GM19035 (cell line): ENCODE results near the gene RNU1-4.
"Not testable (repeated sequence)": the region's sequence is repeated elsewhere in the genome, so short reads cannot be mapped to it uniquely, and the experiment has no call there.

ENCODE experiments used
- ATAC-seq: cut with Tn5 transposase; IDR thresholded peaks from one replicate; pipeline ENCODE4 v1.9.1; 2021; ENCODE audit not compliant: unreplicated experiment

RNU1-4 gene

DNA sequence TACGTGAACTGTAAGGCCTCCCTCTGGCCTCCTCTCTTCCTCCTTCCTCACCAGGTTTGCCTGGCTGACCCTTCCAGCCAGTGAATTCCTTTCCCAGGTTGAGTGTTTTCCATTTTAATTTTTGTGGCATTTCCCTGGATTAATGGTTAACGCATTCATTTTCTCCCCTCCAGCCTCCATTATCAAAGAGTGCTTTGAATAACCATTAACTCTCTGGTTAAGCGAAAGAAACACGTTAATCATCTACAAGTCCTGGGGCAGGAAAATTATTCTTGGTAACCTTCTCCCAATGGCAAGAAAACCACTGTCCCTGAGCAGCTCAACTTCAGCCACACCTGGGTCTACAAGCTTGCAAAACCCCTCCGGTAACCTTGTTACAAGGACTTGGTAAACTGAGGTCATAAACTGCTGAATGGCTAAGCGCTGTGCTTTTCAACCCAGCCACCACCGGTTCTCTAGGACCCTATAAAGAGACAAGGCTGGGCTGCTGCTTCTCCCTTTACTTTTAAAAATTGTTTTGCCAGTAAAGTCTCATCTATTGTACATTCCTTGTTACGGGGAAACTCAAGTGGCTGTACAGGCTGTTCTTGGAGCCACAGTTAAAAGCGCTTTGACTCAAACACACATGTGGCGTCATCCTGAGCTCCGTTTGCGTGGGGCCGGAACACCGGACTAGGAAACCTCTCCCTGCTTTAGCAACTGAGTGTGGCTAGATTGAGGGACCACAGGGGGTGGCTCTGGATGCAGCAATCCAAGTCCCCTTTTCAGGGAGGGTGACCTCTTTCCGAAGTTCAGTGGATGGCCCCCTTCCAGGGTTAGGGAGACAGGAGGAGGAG is 24.7 kb downstream of the RNU1-4 start:
- not testable (repeated sequence) for ATAC-seq

DNA sequence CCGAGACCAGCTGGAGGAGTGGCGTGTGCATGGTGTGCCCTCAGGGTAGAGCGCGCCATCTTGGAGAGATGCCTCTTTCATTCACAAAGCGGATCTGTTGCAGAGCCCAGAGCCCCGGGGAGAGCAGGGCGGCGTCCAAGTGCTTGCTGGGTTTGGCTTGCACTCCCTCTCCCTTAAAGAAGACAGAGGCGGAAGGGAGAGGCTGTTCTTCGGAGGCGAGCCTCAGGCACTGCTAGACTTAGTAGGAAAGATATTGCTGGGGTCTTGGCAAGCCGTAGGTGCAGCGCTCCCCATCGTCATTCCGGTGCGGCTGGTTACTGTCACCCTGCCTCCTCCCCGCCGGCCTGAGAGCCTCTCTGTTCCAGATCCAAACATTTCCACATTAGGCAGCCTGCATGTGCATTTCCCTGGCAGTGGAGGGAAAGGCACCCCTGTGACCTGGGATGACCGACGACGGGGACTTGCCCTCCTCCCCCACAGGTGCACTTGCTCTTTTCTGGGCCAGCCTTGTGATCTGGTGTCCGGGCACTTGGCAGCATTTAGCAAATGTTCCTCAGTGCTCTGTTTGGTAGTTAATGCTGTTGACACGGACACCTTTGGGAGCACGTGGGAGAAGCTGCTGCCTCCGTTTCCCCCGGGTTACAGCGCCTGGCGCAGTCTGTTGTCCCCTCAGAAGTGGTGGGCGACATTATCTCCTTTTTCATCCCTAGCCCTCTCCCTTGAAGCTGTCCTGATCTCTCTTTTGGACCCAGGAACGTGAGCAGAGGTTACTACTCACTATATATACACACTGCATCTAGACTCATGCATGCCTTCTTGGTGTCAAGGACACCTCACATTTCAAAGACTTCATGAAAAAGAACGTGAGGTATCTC is 25.7 kb downstream of the RNU1-4 start:
- ATAC-seq: not testable (repeated sequence)

GRCh38 chr1:16766689-16767256 is 26.5 kb downstream of the RNU1-4 start:
- ATAC-seq: not testable (repeated sequence)

DNA sequence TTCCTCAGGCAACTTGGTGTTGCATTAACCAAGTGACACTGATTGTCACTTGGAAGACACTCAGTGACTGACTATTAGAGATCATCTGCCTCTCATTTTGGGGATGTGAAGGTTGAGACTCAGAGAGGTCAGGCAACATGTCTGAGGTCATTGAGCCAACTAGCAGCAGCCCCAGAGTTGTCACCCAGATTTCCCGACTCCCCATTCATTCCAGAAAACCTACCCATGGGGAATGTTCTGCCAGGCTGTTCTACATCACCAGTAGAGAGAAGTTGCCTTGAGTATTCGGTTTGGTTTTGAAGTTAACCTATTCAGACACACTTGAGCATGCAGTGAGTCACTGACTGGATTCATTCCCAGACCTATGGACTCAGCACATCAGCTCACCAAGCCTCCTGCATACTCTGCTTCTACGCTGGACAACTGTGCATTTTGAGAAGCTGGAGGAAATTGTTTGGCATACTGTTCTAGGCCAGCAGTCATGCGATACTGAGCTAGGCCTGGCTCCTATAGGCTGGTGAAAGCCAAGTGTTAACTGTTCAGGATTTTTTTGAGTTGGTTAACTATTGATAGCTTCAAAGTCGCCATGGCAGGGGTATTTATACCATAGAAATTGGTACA is 29.9 kb downstream of the RNU1-4 start:
- ATAC-seq: not testable (repeated sequence)

DNA sequence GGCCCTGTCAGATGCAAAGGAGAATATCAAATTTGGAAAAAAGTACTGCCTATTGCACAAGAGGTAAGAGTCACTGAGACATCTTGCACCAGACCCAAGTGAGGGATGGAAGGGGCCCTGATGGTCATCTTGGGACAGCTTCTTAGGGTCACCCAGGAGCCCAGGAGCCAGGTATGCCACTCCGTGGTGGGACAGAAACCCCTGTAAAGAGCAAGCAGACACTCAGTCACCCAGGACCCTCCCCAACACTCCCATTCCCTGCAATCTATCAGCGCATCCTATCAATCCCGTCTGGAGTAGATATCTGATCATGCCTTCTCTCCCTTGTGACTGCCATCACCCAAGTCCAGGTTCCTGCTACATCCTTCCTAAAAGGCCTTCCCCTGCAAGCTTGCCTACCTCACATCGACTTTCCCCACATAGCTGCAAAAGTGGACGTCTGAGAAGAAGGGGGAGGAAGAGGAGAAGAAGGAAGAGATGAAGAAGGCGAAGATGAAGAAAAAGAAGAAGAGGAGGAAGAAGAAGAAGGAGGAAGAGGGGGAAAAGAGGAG is 30.7 kb downstream of the RNU1-4 start:
- ATAC-seq: not testable (repeated sequence)

- not testable (repeated sequence) for ATAC-seq
Measured at GRCh38 chr1:16772275-16773204, 32.2 kb downstream of the RNU1-4 start.

- ATAC-seq: not testable (repeated sequence)
Measured at GRCh38 chr1:16773205-16773596, 32.9 kb downstream of the RNU1-4 start.

GRCh38 chr1:16773723-16774122 is 33.4 kb downstream of the RNU1-4 start:
- not testable (repeated sequence) for ATAC-seq

GRCh38 chr1:16774773-16775172 is 34.5 kb downstream of the RNU1-4 start:
- ATAC-seq: not testable (repeated sequence)

- not testable (repeated sequence) for ATAC-seq
Measured at GRCh38 chr1:16775290-16775689, 35.0 kb downstream of the RNU1-4 start.

DNA sequence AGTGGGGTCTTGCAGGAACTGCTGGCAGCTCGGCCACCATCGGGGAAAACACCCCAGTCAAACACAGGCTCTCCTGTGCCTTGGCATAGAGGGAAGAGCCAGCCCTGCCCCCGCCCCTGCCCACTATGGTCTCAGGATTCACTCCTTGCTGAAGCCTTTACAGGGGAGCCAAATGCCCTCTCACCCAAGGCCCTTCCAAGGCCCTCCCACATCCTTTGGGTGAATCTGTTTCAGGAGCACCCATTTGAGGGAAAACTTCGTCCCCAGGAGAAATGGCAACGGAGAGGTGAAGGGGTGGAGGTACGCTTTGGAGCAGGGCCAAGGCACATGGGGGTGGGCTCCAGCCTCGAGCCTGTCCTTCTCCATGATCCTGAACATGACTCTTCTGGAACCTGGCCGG is 35.9 kb downstream of the RNU1-4 start:
- not testable (repeated sequence) for ATAC-seq

DNA sequence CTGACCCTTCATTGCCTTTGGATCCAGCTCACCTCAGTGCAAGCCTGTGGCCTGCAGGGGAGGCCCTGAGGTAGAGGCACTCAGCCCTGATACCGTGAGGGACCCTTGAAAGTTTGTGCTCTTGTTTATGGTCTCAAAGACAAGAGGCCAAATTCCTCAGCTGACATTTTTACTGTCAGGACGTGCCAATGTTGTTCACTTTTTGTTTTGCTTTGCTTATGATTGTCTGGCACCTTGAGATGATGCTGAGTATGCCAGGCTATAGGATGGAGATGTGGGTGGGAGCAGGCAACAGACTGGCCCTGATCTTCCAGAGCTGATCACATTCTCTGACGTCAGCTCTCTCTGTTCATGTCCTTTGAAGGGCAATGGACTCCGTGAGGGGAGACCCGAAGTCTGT is 36.5 kb downstream of the RNU1-4 start:
- ATAC-seq: not testable (repeated sequence)

DNA sequence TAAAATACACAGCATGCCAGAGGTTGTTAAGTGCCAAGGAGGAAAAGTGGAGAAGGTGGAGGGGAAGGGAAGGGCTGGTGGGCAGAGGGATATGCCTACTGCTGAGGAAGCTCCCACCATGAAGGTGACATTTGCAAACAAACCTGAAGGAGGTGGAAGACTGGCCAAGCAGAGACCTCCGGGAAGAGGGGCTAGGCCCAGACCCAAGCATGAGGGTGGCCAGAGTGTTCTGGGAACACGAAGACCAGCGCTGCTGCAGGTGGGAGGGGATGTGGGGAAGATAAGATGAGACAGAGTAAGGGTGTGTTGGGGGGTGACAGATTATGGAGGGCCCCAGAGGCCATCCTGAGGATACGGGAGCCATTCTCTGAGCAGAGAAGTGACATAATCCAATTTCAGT is 37.5 kb downstream of the RNU1-4 start:
- ATAC-seq: not testable (repeated sequence)

DNA sequence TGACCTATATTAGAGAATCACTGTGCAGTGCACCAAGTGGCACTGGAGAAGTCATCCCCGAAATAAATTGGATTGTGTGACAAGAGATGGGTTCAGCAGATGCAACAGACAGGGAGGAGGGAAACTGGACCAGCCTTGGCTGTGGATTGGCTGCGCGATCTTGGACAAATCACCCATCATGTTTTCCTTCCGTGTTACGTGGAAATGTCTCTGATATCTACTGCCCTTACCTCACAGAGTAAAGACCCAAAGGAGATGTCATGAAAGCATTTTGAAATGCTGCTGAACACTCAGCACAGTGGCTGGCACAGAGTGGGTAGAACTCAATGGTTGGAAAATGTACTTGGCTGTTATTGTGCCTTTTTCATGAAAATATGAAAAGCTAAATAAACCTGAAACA is 39.2 kb downstream of the RNU1-4 start:
- not testable (repeated sequence) for ATAC-seq

DNA sequence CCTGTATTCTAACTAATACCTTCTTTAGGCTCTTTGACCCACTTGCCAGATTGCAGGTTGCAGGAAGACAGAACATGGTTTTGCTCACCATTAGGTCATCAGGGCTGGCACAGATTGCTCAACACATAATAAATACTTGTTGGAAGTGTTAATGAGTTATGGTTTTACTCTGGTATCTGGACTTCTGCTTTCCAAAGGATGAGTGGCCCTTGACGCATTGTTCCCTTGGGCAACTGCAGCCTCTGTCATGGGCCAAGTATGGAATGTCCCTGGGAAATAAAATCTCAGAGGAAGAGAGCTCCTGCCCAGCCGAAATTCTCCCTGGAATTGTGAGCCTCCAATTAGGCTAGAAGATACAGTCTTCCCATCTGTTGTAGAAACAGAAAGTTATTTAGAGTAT is 40.7 kb downstream of the RNU1-4 start:
- not testable (repeated sequence) for ATAC-seq

GRCh38 chr1:16781625-16782024 is 41.3 kb downstream of the RNU1-4 start:
- not testable (repeated sequence) for ATAC-seq

DNA sequence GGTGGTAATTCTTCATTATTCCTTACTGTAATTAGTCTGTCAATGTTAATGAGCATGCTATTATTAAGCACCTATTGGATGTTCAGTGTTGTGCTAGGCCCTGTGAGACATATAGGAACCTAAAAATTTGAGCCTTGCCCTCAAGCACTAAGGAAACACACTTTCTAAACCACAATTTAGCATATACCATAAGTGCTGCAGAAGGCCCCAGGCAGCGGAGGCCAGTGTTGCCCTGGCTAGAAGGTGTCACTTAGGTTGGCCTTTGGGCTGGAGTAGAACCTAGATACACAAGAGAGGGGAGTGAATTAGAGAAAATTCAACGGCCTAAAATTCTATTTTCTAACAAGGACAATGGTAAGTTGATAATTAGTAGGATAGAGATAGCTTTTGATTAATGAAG is 44.6 kb downstream of the RNU1-4 start:
- not testable (repeated sequence) for ATAC-seq

- ATAC-seq: not testable (repeated sequence)
Measured at GRCh38 chr1:16786362-16786761, 46.0 kb downstream of the RNU1-4 start.

DNA sequence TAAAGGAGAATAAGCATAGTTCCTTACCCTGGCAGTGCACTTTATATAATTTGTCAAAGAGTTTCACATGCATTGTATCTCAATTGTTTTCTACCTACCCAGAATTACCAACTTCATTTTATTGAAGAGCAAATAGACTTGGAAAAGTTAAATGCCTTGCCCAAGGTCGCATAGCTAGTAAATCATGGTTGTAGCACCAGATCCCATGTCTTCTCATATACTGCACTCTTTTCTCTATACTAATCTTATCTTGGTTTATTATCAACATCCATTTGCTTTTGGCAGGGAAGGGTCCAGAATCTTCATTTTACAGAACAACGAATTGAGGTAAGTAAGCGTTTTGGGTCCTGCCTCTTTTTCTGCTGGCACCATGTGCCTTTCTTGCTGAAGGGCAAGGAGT is 46.9 kb downstream of the RNU1-4 start:
- not testable (repeated sequence) for ATAC-seq

GRCh38 chr1:16787711-16788110 is 47.4 kb downstream of the RNU1-4 start:
- not testable (repeated sequence) for ATAC-seq
